HG03520 (cell line): Measurements from ENCODE around the gene HSF4.
A peak's percentile ranks its signal among the peaks of the same experiment; 100 is the strongest.

ENCODE experiments used
- ATAC-seq: cut with Tn5 transposase; IDR thresholded peaks from one replicate; pipeline ENCODE4 v1.9.1; 2021; ENCODE audit warnings: mild to moderate bottlenecking, moderate library complexity; ENCODE audit not compliant: unreplicated experiment

Gene HSF4

GRCh38 chr16:67184453-67184994 lies 20.0 kb downstream of the HSF4 start:
- no peak for ATAC-seq

- no peak for ATAC-seq
Measured at GRCh38 chr16:67184995-67185650, 20.6 kb downstream of the HSF4 start.

GRCh38 chr16:67185651-67186134 lies 21.1 kb downstream of the HSF4 start:
- no peak for ATAC-seq

- no peak for ATAC-seq
Measured at GRCh38 chr16:67186550-67186950, 22.0 kb downstream of the HSF4 start.

GRCh38 chr16:67187175-67187890 lies 22.8 kb downstream of the HSF4 start:
- no peak for ATAC-seq

DNA sequence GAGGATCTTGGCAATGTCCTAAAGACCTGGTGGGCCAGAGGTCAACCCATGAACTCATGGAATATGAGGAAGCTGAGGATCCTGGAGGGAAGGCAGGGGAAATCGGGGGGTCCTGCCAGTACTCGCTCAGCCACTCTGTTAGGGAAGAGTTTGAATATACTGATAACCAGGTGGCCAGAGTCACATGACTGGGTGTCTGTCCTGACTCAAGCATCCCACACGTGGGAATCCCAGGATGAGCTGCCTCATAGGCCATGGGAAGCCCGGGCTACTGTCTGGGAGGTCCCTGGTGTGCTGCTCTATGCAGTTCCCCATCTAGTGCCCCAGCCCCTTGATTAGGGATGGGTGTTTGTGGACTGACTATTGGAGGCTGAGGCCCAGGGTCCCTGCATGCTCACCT lies 23.8 kb downstream of the HSF4 start:
- ATAC-seq, result no peak

DNA sequence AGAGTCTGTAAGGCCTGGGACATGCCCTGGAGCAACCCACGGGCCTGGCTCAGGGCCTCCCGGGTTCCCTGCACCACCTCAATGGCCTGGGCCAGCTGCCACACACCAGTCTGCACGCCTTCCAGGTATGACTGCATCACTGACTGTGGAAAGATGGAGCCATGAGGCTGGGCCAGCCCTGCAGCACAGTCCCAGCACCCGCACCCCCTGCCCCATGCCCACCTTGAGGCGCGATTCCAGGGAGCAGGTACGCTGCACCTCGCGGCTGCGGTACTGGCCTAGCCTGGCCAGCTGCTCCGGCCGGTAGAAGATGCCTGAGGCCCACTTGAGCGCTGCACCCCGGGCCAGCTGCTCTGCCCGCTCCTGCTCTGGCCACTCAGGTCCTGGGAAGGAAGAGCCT lies 24.3 kb downstream of the HSF4 start:
- ATAC-seq, result no peak

GRCh38 chr16:67190041-67190440 lies 25.5 kb downstream of the HSF4 start, which contains the start of gene EXOC3L1:
EXOC3L1 (minus strand) TSS chr16:67190136; CDS start chr16:67189676, 460 bp downstream.
- ATAC-seq, result no peak

DNA sequence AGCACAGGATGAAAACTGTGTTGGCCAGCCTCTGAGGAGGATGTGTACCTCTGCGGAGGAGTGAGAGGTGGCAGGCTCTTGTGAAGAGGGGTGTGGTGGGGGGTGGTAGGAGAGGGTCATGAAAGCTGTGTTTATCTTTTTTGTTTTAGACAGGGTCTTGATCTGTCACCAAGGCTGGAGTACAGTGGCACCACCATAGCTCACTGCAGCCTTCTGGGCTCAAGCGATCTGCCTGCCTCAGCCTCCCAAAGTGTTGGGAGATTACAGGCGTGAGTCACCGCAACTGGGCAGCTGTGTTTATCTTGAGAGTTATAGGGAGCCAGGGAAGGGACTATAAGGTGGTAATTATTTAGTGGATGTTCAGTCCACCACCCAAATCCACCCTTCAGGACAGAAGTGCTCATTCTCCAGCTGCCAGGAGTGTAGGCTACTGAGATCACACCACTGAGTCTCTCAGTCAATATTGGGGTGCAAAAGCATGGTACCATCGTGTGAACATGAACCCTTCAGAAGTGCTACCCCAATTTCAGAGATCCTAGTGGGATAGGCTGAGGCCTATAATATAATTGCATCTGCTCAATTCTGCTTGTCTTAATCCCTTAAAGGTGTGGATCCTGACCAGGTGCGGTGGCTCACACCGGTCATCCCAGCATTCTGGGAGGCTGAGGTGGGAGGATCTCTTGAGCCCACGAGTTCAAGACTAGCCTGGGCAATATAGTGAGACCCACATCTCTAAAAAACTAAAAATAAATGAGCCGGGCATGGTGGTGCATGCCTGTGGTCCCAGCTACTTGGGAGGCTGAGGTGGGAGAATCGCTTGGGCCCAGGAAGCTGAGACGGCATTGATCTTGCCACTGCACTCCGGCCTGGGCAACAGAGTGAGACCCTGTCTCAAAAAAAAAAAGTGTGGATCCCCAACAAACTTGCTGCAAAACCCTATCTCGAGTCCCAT lies 26.2 kb downstream of the HSF4 start:
- no peak for ATAC-seq

DNA sequence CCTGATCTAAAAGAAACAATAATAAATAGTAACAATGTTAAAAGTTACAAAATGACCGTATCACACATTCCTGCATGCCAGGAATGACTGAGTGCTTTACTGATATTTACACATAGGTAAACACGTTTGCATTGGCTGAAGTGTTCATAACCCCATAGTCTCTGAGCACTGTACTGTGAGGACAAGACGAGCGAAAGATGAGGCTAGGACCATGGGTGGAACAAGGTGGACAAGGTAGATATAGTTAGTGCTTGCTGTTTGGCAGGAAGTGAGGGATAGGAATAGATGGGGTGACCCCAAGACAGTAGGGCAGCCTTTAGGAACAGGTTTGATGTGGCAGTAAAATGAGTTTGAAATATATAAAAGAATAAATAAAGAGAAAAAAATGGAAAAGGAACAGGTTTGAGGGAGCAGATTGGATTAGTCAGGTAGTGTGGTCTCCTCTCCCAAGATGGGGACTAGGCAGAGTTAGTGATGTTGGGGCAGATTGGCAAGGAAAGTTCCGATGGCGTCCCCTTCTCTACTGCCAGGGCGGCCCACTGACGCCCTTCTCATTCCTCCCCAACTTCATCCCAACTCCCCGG lies 27.0 kb downstream of the HSF4 start:
- no peak for ATAC-seq

- ATAC-seq, result peak; percentile 76
Measured at GRCh38 chr16:67191995-67192681, 27.6 kb downstream of the HSF4 start, which contains the start of gene E2F4. E2F4 (plus strand) TSS chr16:67192155; CDS start chr16:67192228, 73 bp downstream.

- no peak for ATAC-seq
Measured at GRCh38 chr16:67192781-67193361, 28.3 kb downstream of the HSF4 start.

DNA sequence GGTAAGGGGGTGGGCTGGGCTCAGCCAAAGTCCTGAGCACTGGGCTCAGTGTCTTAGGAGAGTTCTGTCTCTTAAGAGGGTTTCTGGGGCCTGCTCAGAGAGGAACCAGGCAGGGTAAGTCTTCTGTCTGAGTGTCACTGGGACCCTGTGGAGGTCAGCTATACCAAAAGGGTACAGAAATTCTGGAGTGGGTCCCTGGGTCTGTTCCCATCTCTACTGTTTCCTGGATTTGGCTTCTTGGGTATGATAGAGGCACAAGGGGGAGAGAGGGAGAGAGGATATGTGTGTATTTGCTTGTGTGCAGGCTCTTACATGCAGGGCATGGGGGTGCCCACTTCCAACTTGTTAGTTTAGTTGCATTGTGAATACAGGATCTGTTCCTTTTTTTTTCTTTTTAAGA lies 29.0 kb downstream of the HSF4 start:
- no peak for ATAC-seq

GRCh38 chr16:67194260-67194659 lies 29.7 kb downstream of the HSF4 start:
- no peak for ATAC-seq

GRCh38 chr16:67195676-67196075 lies 31.1 kb downstream of the HSF4 start:
- no peak for ATAC-seq

GRCh38 chr16:67196881-67197280 lies 32.3 kb downstream of the HSF4 start:
- no peak for ATAC-seq

DNA sequence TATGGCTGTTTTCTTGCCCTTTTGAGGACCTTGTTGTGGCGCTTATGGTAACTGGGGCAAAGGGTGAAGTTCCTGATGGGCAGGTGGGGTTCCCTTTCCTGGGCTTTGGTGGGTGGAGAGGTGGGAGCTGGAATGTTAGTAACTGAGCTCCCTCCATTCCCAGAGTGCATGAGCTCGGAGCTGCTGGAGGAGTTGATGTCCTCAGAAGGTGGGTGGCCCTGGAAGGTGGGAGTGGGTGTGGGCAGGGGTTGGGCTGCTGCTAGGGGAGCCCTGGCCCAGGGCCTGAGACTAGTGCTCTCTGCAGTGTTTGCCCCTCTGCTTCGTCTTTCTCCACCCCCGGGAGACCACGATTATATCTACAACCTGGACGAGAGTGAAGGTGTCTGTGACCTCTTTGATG lies 33.2 kb downstream of the HSF4 start:
- no peak for ATAC-seq

- ATAC-seq, result no peak
Measured at GRCh38 chr16:67198238-67198734, 33.7 kb downstream of the HSF4 start.
